Measurements from ENCODE around the gene GSX2. TPM values are rescaled to one million over a fixed set of nuclear protein-coding genes. Genes with fewer than 3 reads are reported as not detected.

GSX2 gene
- polyA plus RNA-seq, 1 of the 3 experiments (the other 2 are of a cell fraction), result 0.02 TPM

GRCh38 chr4:54089875-54090274 is 10.1 kb upstream of the GSX2 start:
- no peaks in the 10 kb centered on the region for H3F3A ChIP-seq (replicated peaks; ENCODE audit: insufficient read depth)
- H3K9me2 ChIP-seq, result no peaks in the 10 kb centered on the region
- CTCF ChIA-PET, result no interaction called here
- DNase-seq, result no peak
- no peak overlapping the region for H3K4me3 ChIP-seq (ENCODE audit: low read depth in 2 of 2, low read length in 1 of 2)
- TF ChIP-seq ELF1 (IDR thresholded peaks at IDR 0.05) (no peak), TEAD4 (IDR thresholded peaks at IDR 0.05; ENCODE audit: borderline replicate concordance, insufficient read depth) (no peak), TAF1 (IDR thresholded peaks at IDR 0.05; ENCODE audit: borderline replicate concordance, low read depth, low read length) (no peak), NRF1 (IDR thresholded peaks at IDR 0.05; ENCODE audit: low read depth, low read length) (no peak), FOXJ3 (CRISPR knock-in tag; IDR thresholded peaks at IDR 0.05) (no peak), MAX (IDR thresholded peaks at IDR 0.05; ENCODE audit: low read depth) (no peak)
- H3K9me3 ChIP-seq, result no peaks in the 10 kb centered on the region
- no peaks in the 10 kb centered on the region for H3K79me2 ChIP-seq (ENCODE audit: insufficient read depth)
- H2AFZ ChIP-seq (ENCODE audit: low read depth), result no peak overlapping the region
- H4K20me1 ChIP-seq (ENCODE audit: insufficient read depth), result no peaks in the 10 kb centered on the region
- POLR2A ChIA-PET, result no interaction called here
- WGBS (ENCODE audit: low lambda C conversion rate), result 100% methylated on average over 1 of the region's 1 CpG
- H3K36me3 ChIP-seq (replicated peaks in 1 of 2; ENCODE audit: control insufficient read depth in 1 of 2, insufficient read depth in 2 of 2, low read length in 1 of 2), result no peaks in the 10 kb centered on the region
- no peaks in the 10 kb centered on the region for H3K27me3 ChIP-seq (ENCODE audit: insufficient read depth)
- H3K4me1 ChIP-seq (ENCODE audit: control insufficient read depth in 1 of 2, insufficient read depth in 2 of 2, low read depth in 1 of 2, low read length in 1 of 2), result peaks cover 0 to 10% of the 10 kb centered on the region in 2 experiments; a peak in 3 of 4 replicates
- H3K4me2 ChIP-seq, result no peak overlapping the region
- no peak overlapping the region for H3K27ac ChIP-seq (ENCODE audit: low read depth in 2 of 2, low read length in 1 of 2)
- no peak overlapping the region for H3K9ac ChIP-seq

- Histone ChIP-seq H3K4me2 (no peak overlapping the region), H2AFZ (ENCODE audit: low read depth) (no peak overlapping the region), H3K9me2 (no peaks in the 10 kb centered on the region), H3F3A (replicated peaks; ENCODE audit: insufficient read depth) (no peaks in the 10 kb centered on the region), H3K4me3 (ENCODE audit: low read depth in 2 of 2, low read length in 1 of 2) (no peak overlapping the region), H4K20me1 (ENCODE audit: insufficient read depth) (no peaks in the 10 kb centered on the region), H3K79me2 (ENCODE audit: insufficient read depth) (no peaks in the 10 kb centered on the region), H3K27ac (ENCODE audit: low read depth in 2 of 2, low read length in 1 of 2) (no peak overlapping the region), H3K27me3 (ENCODE audit: insufficient read depth) (no peaks in the 10 kb centered on the region), H3K4me1 (ENCODE audit: control insufficient read depth in 1 of 2, insufficient read depth in 2 of 2, low read depth in 1 of 2, low read length in 1 of 2) (peaks cover 0 to 10% of the 10 kb centered on the region in 2 experiments; a peak in 3 of 4 replicates), H3K9me3 (no peaks in the 10 kb centered on the region), H3K9ac (no peak overlapping the region), H3K36me3 (replicated peaks in 1 of 2; ENCODE audit: control insufficient read depth in 1 of 2, insufficient read depth in 2 of 2, low read length in 1 of 2) (no peaks in the 10 kb centered on the region)
- no peak for TF ChIP-seq CHD2 (IDR thresholded peaks at IDR 0.05; ENCODE audit: low read length, partially characterized antibody)
- TF ChIP-seq TAF1 (IDR thresholded peaks at IDR 0.05; ENCODE audit: borderline replicate concordance, low read depth, low read length), result no peak
- no peak for TF ChIP-seq TEAD4 (IDR thresholded peaks at IDR 0.05; ENCODE audit: borderline replicate concordance, insufficient read depth)
- no peak for TF ChIP-seq NRF1 (IDR thresholded peaks at IDR 0.05; ENCODE audit: low read depth, low read length)
- TF ChIP-seq IRF3 (IDR thresholded peaks at IDR 0.05; ENCODE audit: low read depth, low read length), result no peak
- no peak for TF ChIP-seq FOSL2 (IDR thresholded peaks at IDR 0.05; ENCODE audit: borderline replicate concordance, low read depth)
- no peak for TF ChIP-seq FOXM1 (IDR thresholded peaks at IDR 0.05; ENCODE audit: low read depth)
- TF ChIP-seq EP300 (IDR thresholded peaks at IDR 0.05; ENCODE audit: borderline replicate concordance in 1 of 2, low read depth in 1 of 2, low read length in 1 of 2), result no peak
- no peak for TF ChIP-seq MAX (IDR thresholded peaks at IDR 0.05; ENCODE audit: low read depth)
- TF ChIP-seq POLR2AphosphoS5 (IDR thresholded peaks at IDR 0.05; ENCODE audit: low read depth, low read length), result no peak
- TF ChIP-seq SIN3A (IDR thresholded peaks at IDR 0.05; ENCODE audit: borderline replicate concordance, low read depth, low read length), result no peak
- no peak for TF ChIP-seq PBX3 (IDR thresholded peaks at IDR 0.05)
- no peak for TF ChIP-seq RFX5 (IDR thresholded peaks at IDR 0.05; ENCODE audit: low read length)
- no peak for TF ChIP-seq FOXJ3 (CRISPR knock-in tag; IDR thresholded peaks at IDR 0.05)
- TF ChIP-seq RAD21 (IDR thresholded peaks at IDR 0.05; ENCODE audit: low read length), result no peak
- no peak for TF ChIP-seq GATA2 (CRISPR knock-in tag; IDR thresholded peaks at IDR 0.05)
- no peak for TF ChIP-seq JUND (IDR thresholded peaks at IDR 0.05)
- no peak for TF ChIP-seq USF2 (IDR thresholded peaks at IDR 0.05; ENCODE audit: borderline replicate concordance, low read depth, low read length)
- ChIA-PET POLR2A (no interaction called here), CTCF (no interaction called here)
- DNase-seq, result no peak
- WGBS (ENCODE audit: low lambda C conversion rate), result 93% methylated on average over 8 of the region's 8 CpGs
Measured at GRCh38 chr4:54090404-54090803, 9.6 kb upstream of the GSX2 start.
